Ovary (tissue), 3 donors: ENCODE data around the gene PRPF40A.
"Not testable (repeated sequence)": the region's sequence is repeated elsewhere in the genome, so short reads cannot be mapped to it uniquely, and the experiment has no call there.

ENCODE experiments used
- POLR2A ChIP-seq: fragments of 450-650 bp; IDR thresholded peaks from one replicate; pipeline ENCODE4 v1.6.1; 2017; ENCODE audit warnings: antibody characterized with exemption, mild to moderate bottlenecking, moderate library complexity
- TF ChIP-seq, protein P1 (sequence below), 3 donors: fragments of 450-650 bp in 2 of 3; fragments of 200-600 bp in 1 of 3; IDR thresholded peaks; one replicate each; pipeline versions ENCODE4 v1.5.1 to v1.8.0; 2016 to 2022; ENCODE audit warnings: antibody characterized with exemption in 3 of 3, mild to moderate bottlenecking in 1 of 3
- donor health status: DM: no; HTN: no; CAD: no.

DNA sequence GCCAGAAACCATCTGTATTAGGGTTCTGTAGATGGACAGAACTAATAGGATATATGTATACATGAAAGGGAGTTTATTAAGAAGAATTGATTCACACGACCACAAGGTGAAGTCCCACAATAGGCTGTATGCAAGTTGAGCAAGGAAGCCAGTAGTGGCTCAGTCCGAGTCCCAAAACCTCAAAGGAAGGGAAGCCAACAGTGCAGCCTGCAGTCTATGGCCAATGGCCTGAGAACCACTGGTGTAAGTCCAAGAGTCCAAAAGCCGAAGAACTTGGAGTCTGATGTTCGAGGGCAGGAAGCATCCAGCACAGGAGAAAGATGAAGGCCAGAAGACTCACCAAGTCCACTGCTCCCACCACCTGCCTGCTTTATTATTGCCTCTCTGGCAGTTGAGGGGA, 45.9 kb upstream of the PRPF40A start:
- TF ChIP-seq POLR2A, result not testable (repeated sequence)
- TF ChIP-seq, protein P1, sequence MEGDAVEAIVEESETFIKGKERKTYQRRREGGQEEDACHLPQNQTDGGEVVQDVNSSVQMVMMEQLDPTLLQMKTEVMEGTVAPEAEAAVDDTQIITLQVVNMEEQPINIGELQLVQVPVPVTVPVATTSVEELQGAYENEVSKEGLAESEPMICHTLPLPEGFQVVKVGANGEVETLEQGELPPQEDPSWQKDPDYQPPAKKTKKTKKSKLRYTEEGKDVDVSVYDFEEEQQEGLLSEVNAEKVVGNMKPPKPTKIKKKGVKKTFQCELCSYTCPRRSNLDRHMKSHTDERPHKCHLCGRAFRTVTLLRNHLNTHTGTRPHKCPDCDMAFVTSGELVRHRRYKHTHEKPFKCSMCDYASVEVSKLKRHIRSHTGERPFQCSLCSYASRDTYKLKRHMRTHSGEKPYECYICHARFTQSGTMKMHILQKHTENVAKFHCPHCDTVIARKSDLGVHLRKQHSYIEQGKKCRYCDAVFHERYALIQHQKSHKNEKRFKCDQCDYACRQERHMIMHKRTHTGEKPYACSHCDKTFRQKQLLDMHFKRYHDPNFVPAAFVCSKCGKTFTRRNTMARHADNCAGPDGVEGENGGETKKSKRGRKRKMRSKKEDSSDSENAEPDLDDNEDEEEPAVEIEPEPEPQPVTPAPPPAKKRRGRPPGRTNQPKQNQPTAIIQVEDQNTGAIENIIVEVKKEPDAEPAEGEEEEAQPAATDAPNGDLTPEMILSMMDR (IDR thresholded peaks at IDR 0.05), result not testable (repeated sequence)
